Cardiac muscle cell (in vitro differentiated cells and primary cell): ENCODE measurements around the gene DENND6B. TPM values are rescaled to one million over a fixed set of nuclear protein-coding genes. Genes with fewer than 3 reads are reported as not detected.

ENCODE experiments used
- DNase-seq, 2 donors: peaks; one replicate each; pipeline versions ENCODE4 v3.0.0 to v3.0.0-alpha.2; 2010 to 2017; ENCODE audit warnings: low read depth in 1 of 2, low spot score in 1 of 2
- H3K27ac ChIP-seq: fragments of 200-600 bp; sonication (generic); 2 replicates; pipeline ENCODE4 v1.5.1; 2016
- H3K27me3 ChIP-seq: fragments of 200-600 bp; sonication (generic); 2 replicates; pipeline ENCODE4 v1.6.0; 2016; ENCODE audit warnings: control low read depth
- H3K36me3 ChIP-seq: fragments of 200-600 bp; sonication (generic); 2 replicates; pipeline ENCODE4 v1.5.1; 2016; ENCODE audit warnings: control low read depth
- H3K4me1 ChIP-seq: fragments of 200-600 bp; sonication (generic); 2 replicates; pipeline ENCODE4 v1.8.1; 2017; ENCODE audit warnings: low read depth, mild to moderate bottlenecking, mixed run types
- H3K4me3 ChIP-seq: fragments of 200-600 bp; sonication (generic); 2 replicates; pipeline ENCODE4 v1.5.1; 2016; ENCODE audit warnings: mild to moderate bottlenecking
- H3K9me3 ChIP-seq: fragments of 200-600 bp; sonication (generic); 2 replicates; pipeline ENCODE4 v1.5.1; 2017; ENCODE audit warnings: low read depth, mild to moderate bottlenecking, control low read depth
- polyA plus RNA-seq: library from polyadenylated mRNA; unstranded; fragments of >200 nt; fragmentation: Nextera tagmentation; extraction: Ambion mirVana; gene quantifications from 2 replicates; pipeline ENCODE4 v1.2.1, GENCODE V29; 2016
- total RNA-seq: library from RNA; depleted of rRNA; stranded (reverse); fragments of >200 nt; gene quantifications from 2 replicates; pipeline ENCODE4 v1.2.3, GENCODE V29; 2016
- TF ChIP-seq, protein P1 (sequence below): IDR thresholded peaks from 2 replicates; pipeline ENCODE4 v1.5.1; 2012; ENCODE audit warnings: low read depth, mild to moderate bottlenecking, low read length

The DENND6B gene
- total and polyA plus RNA-seq, 2 experiments from 2014 or later = 7.0 to 13.3 TPM

DNA sequence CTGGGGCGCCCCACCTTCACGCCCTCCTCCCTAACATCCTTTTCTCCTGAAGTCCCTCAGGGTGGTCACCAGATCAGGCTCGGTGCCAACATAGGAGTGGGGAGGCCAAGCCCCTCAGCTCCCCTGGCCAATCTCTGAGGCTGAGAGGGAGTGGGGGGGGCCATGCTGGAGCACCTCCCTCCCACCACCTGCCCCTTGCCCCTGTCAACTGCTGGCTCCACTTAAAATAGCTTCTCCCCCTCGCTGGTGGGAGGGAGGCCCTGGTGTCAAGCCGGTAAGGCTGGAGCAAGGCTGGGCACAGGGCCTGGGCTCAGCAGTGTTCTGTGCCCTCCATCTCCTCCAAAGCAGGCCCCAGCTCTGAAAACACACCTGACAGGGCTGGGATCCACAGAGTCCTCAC is 24.2 kb downstream of the DENND6B start:
- Histone ChIP-seq H3K36me3 (no peaks in the 10 kb centered on the region), H3K27ac (peak overlapping the region; percentile 84), H3K9me3 (no peaks in the 10 kb centered on the region), H3K4me3 (no peak overlapping the region), H3K27me3 (no peaks in the 10 kb centered on the region), H3K4me1 (peaks cover 57% of the 10 kb centered on the region)
- DNase-seq = peak in 1 of 2 donors; percentile 91
- TF ChIP-seq, protein P1, sequence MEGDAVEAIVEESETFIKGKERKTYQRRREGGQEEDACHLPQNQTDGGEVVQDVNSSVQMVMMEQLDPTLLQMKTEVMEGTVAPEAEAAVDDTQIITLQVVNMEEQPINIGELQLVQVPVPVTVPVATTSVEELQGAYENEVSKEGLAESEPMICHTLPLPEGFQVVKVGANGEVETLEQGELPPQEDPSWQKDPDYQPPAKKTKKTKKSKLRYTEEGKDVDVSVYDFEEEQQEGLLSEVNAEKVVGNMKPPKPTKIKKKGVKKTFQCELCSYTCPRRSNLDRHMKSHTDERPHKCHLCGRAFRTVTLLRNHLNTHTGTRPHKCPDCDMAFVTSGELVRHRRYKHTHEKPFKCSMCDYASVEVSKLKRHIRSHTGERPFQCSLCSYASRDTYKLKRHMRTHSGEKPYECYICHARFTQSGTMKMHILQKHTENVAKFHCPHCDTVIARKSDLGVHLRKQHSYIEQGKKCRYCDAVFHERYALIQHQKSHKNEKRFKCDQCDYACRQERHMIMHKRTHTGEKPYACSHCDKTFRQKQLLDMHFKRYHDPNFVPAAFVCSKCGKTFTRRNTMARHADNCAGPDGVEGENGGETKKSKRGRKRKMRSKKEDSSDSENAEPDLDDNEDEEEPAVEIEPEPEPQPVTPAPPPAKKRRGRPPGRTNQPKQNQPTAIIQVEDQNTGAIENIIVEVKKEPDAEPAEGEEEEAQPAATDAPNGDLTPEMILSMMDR = no peak

GRCh38 chr22:50302041-50302541 is 24.7 kb downstream of the DENND6B start:
- no peaks in the 10 kb centered on the region for H3K9me3 ChIP-seq
- H3K27me3 ChIP-seq = no peaks in the 10 kb centered on the region
- no peaks in the 10 kb centered on the region for H3K36me3 ChIP-seq
- H3K4me1 ChIP-seq = peaks cover 57% of the 10 kb centered on the region
- peak overlapping the region; percentile 61 for H3K27ac ChIP-seq
- H3K4me3 ChIP-seq = no peak overlapping the region
- peak in 1 of 2 donors; percentile 29 for DNase-seq
- TF ChIP-seq, protein P1 = no peak

- Histone ChIP-seq H3K27ac (peak overlapping the region; percentile 61), H3K4me1 (peaks cover 57% of the 10 kb centered on the region)
- DNase-seq = peak in 1 of 2 donors; percentile 17
These were observed 25.2 kb downstream of the DENND6B start for GRCh38 chr22:50301581-50301991.

DNA sequence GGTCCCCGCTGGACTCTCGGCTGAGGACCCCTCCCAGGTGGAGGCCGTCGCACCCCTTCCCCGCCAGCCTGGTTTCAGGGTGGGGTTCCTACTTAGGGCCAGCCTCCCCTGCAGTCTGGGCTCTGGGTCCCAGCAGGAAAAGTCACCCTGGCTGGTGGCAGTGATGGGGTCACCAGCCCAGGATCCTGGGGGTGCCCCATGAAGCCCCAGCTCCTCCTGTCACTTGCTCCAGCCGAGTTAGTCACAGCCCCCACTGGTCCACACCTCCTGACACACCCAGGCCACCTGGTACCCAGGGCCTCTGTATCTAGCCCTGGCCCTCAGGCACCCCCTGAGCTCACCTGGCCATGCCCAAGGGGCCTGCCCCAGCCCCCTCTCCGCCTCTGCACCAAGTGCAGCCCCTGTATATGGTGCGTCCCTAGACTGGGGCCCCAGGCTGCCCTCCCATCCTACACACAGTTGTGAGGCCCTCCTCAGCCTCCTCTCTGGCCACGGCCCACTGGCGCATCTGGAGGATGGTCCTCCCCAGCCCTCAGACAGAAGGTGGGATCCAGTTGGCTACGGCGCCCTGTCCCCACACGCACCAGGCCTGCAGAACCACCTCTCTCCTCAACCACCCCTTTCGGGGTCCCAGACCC is 26.1 kb downstream of the DENND6B start:
- Histone ChIP-seq H3K9me3 (no peaks in the 10 kb centered on the region), H3K4me3 (no peak overlapping the region), H3K27ac (no peak overlapping the region), H3K4me1 (peaks cover 55% of the 10 kb centered on the region), H3K27me3 (no peaks in the 10 kb centered on the region), H3K36me3 (no peaks in the 10 kb centered on the region)
- DNase-seq = no peak
- TF ChIP-seq, protein P1 = no peak

More at GRCh38 chr22:50301581-50301991, 25.2 kb downstream of the DENND6B start:
- Histone ChIP-seq H3K4me3 (no peak overlapping the region), H3K9me3 (no peaks in the 10 kb centered on the region), H3K27me3 (no peaks in the 10 kb centered on the region), H3K36me3 (no peaks in the 10 kb centered on the region)
- TF ChIP-seq, protein P1 = no peak

GRCh38 chr22:50299785-50300619 is 26.8 kb downstream of the DENND6B start:
- H3K36me3 ChIP-seq = no peaks in the 10 kb centered on the region
- DNase-seq = peak in 1 of 2 donors; percentile 44
- H3K27me3 ChIP-seq = no peaks in the 10 kb centered on the region
- no peaks in the 10 kb centered on the region for H3K9me3 ChIP-seq
- H3K27ac ChIP-seq = no peak overlapping the region
- TF ChIP-seq, protein P1 = no peak
- H3K4me1 ChIP-seq = peaks cover 49% of the 10 kb centered on the region
- peak overlapping the region; percentile 16 for H3K4me3 ChIP-seq
